ENCODE data around the gene NAIF1.
"Not testable (repeated sequence)": the region's sequence is repeated elsewhere in the genome, so short reads cannot be mapped to it uniquely, and the experiment has no call there.

The NAIF1 gene

DNA sequence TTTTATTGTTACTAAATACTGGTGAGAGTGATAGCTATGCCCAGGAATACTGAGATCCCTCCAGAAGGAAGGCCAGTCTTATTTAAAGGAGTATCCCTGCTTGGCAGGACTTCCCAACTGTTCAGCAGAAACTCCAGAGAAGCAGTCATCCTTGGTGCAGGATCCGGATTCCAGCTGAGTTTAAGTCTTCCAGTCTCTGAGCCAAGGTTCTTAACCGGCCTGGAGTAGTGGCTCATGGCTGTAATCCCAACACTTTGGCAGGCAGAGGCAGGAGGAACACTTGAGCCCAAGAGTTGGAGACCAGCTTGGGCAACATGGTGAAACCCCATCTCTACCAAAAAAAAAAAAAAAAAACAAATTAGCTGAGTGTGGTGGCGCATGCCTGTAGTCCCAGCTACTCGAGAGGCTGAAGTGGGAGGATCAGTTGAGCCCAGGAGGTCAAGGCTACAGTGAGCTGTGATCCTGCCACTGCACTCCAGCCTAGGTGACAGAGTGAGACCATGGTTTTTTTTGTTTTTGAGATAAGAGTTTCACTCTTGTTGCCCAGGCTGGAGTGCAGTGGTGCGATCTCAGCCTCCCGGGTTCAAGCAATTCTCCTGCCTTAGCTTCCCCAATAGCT is 7.6 kb downstream of the NAIF1 start:
- FAIRE-seq: no peak

DNA sequence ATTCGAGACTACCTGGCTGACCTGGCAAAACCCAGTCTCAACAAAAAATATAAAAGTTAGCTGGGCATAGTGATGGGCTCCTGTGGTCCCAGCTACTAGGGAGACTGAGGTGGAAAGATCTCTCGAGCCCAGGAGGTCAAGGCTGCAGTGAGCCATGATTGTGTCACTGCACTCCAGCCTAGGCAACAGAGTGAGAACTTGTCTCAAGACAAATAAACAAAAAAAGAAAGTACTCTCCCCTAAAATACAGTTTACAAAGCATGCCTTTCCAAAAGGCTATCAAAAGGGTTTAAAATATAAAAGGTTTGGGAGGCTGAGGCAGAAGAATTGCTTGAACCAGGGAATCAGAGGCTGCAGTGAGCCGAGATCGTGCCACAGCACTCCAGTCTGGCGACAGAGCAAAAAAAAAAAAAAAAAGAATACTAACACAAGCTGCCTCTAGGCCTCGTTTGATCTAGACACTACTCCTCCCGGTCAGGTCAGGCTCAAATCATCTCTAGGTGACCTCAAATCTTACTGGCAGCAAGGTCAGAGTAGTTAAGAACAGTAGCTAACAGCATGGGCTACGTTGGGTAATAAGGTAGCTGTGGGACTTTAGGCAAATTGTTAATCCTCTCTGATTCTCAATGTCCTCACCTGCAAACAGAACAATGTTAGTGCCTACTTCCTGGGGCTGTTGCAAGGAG is 9.3 kb downstream of the NAIF1 start:
- no peak for FAIRE-seq
- no peak for DNase-seq (ENCODE audit: low spot score)

More for the DNA sequence above, 7.6 kb downstream of the NAIF1 start:
- no peak for DNase-seq (ENCODE audit: low spot score)

DNA sequence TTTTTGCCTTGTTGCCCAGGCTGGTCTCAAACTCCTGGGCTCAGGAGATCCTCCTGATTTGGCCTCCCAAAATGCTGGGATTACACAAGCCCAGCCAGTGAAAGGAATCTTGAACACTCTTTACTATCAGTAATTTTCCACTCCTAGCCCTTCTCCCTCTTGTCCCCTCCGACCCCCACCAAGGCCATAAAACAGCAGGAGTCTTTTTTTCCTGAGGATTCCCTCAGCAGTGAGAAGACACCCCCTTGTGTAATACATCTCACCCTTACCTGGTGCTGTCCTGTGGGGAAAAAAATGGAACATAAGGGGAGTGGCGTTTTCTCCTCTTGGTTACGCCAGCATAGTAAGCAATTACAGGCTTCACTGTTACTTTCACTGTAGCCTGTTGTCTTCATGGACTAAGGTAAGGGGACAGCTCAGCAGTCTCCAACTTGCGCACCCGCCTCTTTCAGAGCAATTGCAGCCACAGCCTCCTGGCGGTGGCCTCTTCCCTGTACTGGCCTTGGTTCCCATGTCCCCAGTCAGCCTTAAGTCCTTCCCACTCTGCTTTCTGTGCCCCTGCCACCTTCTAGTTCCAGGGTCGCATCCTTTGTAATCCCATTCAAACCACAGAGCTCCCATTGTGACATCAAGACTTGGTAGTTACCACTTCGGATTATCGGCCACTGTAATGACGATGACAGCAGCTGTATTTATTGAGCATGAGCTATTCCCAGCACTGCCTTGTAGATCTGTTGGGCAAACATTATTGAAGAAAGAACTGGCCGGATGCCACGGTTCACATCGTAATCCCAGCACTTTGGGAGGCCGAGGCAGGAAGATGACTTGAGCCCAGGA is 10.0 kb downstream of the NAIF1 start:
- FAIRE-seq: no peak
- DNase-seq (ENCODE audit: low spot score): no peak

DNA sequence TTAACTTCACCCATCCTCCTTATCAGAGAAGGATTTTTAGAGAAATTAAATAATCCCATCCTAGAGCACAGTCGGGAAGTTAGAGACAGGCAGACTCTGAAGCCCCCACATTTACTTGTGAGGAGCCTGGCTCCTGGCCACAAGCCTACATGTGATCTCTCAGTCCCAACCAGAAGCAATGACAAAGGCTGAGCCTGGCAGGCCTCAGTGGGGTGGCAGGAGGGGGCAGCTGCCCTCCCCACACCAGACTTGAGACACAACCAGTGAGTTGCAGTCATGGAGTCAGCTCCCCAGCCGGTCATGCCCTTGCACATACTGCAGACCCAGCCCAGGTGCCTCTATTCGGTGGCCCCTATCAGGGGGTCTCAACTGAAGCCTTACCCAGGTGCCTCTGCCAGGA is 11.0 kb downstream of the NAIF1 start:
- DNase-seq (ENCODE audit: low spot score) (no peak), FAIRE-seq (no peak)

DNA sequence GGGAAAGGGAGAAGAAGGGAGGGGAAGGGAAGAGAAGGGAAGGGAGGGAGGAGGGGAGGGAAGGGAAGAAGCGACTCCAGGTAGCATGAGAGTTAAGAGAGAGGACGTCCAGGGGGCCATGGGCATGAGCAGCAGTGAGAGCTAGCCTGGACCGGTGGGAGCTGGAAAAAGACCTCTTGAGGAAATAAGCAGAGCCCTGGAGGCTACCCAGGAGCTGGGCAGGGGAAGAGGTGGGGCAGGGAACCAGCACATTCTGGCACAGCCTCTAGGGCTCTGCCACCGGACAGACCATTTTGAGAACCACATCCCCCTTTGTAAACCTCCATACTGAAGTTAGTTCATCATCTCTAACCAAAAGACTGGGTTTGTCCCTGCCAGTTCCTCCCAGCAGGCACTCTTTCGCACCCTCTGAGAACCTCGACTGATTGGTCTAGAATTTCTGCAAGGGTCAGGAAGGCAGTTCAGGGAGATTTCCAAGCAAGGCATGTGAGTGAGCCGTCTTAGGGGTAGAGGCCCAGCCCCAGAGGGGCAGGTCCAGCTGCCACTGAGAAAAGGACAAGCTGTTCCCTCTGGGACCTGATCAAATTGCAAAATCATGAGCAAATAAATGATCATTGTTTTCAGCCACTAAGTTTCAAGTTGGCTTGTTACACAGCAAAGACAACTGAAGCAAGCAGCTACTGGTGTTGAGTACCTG is 11.6 kb downstream of the NAIF1 start:
- DNase-seq (ENCODE audit: low spot score) (no peak), FAIRE-seq (no peak)

DNA sequence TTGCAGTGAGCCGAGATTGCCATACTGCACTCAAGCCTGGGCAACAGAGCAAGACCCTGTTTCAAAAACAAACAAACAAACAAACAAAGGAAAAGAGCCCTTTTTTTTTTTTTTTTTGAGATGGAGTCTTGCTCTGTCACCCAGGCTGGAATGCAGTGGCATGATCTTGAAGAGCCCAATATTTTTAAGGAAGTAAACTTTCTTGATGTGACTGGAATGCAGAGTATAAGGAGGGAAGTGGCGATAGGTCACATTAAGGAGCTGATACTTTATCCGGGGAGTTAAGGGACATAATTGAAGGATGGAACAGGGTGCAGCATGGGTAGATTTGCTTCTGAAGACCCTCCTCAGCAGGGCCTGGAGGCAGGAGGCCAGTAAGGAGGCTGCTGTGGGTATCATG is 13.0 kb downstream of the NAIF1 start:
- DNase-seq (ENCODE audit: low spot score): no peak
- no peak for FAIRE-seq

DNA sequence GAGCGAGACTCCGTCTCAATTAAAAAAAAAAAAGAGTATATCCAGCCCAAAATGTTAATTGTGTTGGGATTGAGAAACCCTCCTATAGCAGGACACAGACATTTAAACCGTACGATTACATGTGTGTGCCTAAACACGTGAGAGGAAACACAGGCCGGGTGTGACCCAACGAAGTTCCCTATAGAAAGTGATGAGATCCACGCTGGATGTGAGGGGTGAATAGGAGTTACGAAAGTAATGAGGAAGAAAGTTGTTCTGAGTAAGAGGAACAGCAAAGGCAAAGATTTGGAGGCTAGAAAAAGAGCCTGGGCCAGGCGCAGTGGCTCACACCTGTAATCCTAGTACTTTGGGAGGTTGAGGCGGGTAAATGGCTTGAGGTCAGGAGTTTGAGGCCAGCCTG is 13.6 kb downstream of the NAIF1 start:
- FAIRE-seq (no peak), DNase-seq (ENCODE audit: low spot score) (no peak)

DNA sequence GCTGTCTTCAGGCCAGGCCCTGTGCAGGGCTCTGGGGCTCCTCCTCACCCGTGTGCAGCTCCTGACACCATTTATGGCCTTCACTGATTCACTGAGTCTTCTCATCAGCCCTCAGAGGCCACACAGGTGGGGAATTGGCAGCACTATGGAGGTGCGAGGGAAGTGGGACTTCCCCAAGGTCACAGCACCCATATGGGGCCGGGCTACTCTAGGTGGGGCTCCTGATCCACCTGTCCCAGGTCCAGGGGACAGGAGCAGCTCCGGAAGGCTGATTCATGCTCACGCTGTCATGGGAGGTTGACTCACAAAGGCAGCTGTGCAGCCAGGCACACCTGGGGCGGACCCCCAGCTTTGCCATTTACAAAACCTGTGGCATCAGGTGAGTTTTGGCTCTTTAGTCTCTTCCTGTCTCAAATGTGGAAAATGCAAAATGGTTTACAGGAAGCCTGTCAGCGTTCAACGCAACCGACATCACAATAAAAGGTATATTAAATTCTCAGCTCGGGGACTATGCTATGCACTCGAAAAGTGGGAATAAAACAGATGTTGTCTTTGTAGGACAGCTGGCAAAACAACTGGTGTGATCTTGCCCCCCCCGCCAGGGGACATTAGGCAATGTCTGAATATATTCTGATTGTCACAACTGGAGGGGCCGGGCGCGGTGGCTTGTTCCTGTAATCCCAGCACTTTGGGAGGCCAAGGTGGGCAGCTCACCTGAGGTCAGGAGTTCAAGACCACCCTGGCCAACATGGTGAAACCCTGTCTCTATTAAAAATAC is 15.0 kb downstream of the NAIF1 start:
- FAIRE-seq (no peak), DNase-seq (ENCODE audit: low spot score) (no peak)

DNA sequence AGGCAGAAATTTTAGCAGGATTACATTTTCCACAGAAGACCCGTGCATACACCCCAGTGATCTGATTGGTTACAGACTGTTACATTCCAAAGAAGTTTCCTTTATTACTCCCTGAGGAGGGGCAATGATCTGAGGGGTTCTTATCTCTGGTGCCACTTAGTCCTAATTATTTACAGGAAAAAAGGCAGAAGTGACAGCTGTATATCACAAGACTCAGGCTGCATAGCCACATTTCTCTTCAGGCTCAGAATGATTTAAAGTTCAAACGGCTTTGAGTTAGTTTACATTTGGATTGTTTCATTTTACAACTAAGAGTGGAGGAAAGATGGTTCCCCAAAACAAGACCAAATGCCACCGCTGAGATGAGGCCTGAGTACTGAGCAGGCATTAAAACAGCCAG is 17.3 kb downstream of the NAIF1 start:
- FAIRE-seq (no peak), DNase-seq (ENCODE audit: low spot score) (no peak)

DNA sequence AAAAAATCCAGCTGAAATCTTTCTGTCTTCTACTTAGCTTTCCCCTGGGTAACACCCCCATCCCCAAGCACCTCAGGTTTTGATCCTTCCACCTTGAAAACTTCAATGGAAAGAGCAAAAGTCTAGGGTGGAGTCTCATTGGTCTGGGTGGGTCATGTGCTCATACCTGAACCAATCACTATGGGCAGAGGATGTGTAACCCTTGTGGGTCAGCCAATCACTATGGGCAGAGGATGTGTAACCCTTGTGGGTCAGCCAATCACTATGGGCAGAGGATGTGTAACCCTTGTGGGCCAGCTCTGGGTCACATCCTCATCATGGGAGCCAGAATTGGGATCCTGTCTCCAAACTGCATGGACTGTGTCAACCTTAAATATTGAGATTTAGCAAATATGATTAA is 18.5 kb downstream of the NAIF1 start:
- DNase-seq (ENCODE audit: low spot score) (no peak), FAIRE-seq (no peak)

DNA sequence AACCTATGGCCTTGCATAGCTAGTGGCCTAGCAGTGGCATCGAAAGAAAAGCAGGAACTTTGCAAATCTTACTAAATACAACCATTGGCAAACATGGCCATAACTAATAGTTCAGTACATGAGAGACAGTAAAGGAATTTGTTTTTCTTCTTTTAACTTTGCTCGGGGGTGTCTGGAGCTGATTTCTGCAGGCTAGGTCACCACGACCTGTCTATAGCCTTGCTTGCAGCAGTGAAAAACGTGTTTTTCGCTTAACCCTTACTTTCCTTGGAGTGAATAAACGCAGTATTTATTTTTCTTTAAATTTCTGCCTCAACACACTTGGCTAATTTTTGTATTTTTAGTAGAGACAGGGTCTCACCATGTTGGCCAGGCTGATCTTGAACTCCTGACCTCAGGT is 19.9 kb downstream of the NAIF1 start:
- FAIRE-seq (no peak), DNase-seq (ENCODE audit: low spot score) (no peak)

DNA sequence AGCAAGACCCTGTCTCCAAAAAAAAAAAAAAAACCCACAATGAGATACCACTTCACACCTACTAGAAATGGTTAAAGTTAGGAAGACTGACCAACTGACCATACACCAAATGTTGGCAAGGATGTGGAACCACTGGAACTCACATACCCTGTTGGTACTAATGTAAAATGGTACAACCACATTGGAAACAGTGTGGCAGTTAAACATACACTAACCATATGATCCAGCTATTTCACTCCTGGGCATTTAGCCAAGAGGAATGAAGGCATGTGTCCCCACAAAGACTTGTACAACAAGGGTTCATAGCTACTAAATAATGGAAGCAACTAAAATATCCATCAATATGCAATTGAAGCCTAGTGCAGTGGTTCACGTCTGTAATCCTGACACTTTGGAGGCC is 21.3 kb downstream of the NAIF1 start:
- no peak for FAIRE-seq

DNA sequence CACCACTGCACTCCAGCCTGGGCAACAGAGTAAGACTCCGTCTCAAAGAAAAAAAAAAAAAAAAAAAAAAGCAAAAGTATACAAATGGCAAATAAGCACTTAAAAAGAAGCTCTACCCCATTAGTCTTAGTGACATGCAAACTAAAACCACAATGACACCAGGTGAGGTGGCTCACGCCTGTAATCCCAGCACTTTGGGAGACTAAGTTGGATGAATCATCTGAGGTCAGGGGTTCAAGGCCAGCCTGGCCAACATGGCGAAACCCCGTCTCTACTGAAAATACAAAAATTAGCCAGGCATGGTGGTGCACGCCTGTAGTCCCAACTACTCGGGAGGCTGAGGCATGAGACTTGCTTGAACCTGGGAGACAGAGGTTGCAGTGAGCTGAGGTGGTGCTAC is 21.7 kb downstream of the NAIF1 start:
- DNase-seq (ENCODE audit: low spot score); FAIRE-seq: not testable (repeated sequence)

More for the DNA sequence above, 21.3 kb downstream of the NAIF1 start:
- no peak for DNase-seq (ENCODE audit: low spot score)

DNA sequence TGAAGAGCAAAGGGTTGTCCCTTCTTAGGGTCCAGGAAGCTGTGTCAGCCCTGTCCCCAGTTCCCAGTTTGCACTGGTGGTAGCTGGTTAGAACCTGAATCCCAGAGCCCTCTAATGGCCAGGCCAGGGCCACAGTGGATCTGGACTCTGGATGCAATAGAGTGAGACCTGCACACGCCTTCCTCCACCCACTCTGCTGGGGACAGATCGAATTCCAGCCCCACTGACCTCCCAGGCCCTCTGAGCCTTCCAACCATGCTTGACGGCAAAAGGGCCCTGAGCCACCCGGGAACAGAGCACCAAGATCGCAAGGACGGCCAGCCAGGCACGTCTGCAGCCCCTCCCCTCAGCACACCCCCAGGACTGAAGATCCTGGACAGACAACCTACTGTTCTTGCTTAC is 23.7 kb downstream of the NAIF1 start:
- FAIRE-seq: no peak

DNA sequence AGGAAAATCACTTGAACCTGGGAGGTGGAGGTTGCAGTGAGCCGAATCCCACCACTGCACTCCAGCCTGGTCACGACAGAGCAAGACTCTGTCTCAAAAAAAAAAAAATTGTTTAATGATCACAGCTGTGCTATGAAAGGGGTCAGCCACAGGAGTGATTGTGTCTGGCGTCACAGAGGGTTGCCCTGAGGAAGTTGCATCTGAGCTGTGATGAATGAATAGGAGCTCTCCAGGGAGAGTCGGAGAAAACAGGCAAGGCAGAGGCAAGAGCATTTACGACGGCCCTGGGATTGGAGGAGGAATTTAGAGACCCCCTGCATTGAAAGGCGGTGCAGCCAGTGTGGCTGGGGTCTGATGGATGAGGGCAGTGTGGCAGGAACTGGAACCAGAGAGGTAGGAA is 25.1 kb downstream of the NAIF1 start:
- DNase-seq (ENCODE audit: low spot score): no peak
- no peak for FAIRE-seq

More for the DNA sequence above, 23.7 kb downstream of the NAIF1 start:
- DNase-seq (ENCODE audit: low spot score): no peak

DNA sequence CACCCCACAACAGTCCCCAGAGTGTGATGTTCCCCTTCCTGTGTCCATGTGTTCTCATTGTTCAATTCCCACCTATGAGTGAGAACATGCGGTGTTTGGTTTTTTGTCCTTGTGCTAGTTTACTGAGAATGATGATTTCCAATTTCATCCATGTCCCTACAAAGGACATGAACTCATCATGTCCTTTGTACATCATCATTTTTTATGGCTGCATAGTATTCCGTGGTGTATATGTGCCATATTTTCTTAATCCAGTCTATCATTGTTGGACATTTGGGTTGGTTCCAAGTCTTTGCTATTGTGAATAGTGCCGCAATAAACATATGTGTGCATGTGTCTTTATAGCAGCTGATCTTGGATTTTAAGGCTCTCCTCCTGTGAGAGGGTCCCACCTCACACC is 26.3 kb downstream of the NAIF1 start:
- not testable (repeated sequence) for FAIRE-seq

DNA sequence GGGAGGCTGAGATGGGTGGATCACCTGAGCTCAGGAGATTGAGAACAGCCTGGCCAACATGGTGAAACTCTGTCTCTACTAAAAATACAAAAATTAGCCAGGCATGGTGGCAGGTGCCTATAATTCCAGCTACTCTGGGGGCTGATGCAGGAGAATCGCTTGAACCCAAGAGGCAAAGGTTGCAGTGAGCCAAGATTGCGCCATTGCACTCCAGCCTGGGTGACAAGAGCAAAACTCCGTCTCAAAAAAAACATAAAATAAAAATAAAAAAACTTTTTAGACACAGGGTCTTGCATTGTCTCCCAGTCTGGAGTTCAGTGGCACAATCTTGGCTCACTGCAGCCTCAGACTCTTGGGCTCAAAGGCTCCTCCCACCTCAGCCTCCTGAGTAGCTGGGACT is 30.6 kb downstream of the NAIF1 start:
- not testable (repeated sequence) for FAIRE-seq; DNase-seq (ENCODE audit: low spot score)

More for the DNA sequence above, 26.3 kb downstream of the NAIF1 start:
- DNase-seq (ENCODE audit: low spot score): not testable (repeated sequence)

DNA sequence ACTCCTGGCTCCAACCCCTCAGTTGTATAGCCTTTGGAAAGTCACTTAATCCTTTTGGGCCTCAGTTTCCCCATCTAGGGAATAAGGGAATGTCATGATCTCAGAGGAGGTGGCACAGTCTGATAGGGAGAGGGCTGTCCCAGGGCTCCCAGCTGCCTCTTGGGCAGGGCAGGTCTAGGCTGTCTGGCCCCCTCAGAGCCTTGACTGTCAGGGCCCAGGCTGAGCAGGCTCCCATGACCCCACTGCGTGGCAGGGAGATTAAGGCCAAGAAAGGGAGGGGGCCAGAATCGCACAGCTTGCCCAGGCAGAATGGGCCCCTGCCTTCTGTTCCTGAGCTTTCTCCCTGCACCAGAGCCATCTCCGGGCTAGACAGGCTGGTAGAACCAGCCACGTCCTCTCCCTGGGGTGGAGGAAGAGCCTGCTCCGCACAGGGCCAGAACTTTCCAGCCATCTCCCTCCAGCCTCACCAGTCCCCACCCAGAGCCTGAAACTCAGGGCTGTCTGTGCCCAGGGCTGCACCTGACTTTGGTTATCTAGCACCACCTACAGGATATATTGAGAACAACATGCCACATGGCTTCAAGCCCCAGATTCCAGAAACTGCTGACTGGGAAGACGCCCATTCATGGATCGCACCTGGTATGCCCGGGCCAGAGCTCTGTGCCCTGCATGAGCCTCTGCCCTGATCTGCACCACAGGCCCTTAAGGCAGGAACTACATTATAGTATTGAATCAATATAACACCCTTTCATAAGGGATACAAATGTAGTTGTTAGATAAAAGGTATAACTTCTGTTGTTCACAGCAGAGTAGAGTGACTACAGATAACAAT is 32.1 kb downstream of the NAIF1 start:
- FAIRE-seq (no peak), DNase-seq (ENCODE audit: low spot score) (peak; percentile 63)

DNA sequence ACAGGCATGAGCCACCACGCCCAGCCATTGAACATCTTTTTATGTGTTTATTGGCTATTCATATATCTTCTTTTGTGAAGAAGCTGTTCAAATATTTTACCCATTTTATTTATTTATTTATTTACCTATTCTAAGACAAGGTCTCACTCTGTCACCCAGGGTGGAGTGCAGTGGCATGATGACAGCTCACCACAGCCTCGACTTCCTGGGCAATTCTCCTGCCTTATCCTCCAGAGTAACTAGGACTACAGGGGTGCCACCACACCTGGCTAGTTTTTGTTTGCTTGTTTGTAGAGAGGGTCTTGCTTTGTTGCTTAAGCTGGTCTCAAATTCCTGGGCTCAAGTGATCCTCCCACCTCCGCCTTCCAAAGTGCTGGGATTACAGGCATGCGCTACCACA is 33.5 kb downstream of the NAIF1 start:
- DNase-seq (ENCODE audit: low spot score) (no peak), FAIRE-seq (no peak)

DNA sequence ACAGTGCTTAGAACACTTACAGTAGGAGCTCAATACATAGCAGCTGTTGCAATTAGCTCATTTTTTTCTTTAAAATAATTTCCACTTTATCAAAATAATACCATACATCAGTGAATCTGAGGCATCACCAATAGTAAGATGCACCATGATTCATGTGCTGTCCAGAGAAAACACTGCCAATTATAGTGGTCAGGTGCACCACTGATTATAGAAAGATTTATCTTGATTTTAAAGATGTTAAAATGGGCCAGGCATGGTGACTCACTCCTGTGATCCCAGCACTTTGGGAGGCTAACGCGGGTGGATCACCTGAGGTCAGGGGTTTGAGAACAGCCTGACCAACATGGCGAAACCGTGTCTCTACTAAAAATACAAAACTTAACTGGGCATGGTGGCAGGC is 39.4 kb downstream of the NAIF1 start:
- DNase-seq (ENCODE audit: low spot score): no peak
- no peak for FAIRE-seq

Measured in RCC 7860 (cell line).